ENCODE measurements around the gene MCOLN2.
A peak's percentile ranks its signal among the peaks of the same experiment; 100 is the strongest.

The MCOLN2 gene

DNA sequence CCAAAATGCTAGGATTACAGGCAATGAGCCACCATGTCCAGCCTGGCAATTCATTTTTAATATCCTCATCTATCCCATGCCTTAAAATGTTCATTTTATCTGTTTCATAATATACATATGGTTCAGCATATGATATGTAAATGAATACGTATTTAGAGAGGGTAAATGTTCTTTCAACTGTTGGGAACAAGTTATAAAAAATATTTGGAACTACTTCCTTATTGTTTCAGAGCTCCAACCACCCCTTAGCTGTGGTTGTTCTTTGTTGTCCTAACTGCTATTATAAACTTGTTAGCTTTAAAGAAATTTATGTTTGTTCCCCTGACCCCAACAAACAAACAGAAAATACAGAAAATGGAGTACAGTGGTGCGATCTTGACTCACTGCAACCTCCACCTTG, 14.5 kb downstream of the MCOLN2 start:
- DNase-seq: no peak

DNA sequence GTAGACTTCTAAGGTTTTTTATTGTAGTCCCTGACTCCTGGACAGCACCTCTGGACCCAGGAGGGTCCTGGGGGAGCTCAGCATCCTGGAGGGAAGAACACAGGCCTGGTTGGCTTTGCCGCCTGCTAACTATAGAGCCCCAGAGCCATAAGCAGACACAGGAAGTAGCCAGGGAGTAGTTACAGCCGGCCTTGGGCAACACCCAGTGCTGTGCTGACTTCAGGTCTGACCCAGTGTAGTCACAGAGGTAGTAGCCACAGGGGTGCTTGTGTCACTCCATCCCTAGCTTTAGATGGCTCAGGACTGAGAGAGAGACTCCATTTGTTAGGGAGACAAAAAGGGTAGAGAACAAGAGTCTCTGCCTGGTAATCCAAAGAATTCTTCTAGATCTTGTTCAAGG, 21.9 kb downstream of the MCOLN2 start:
- no peak for DNase-seq

DNA sequence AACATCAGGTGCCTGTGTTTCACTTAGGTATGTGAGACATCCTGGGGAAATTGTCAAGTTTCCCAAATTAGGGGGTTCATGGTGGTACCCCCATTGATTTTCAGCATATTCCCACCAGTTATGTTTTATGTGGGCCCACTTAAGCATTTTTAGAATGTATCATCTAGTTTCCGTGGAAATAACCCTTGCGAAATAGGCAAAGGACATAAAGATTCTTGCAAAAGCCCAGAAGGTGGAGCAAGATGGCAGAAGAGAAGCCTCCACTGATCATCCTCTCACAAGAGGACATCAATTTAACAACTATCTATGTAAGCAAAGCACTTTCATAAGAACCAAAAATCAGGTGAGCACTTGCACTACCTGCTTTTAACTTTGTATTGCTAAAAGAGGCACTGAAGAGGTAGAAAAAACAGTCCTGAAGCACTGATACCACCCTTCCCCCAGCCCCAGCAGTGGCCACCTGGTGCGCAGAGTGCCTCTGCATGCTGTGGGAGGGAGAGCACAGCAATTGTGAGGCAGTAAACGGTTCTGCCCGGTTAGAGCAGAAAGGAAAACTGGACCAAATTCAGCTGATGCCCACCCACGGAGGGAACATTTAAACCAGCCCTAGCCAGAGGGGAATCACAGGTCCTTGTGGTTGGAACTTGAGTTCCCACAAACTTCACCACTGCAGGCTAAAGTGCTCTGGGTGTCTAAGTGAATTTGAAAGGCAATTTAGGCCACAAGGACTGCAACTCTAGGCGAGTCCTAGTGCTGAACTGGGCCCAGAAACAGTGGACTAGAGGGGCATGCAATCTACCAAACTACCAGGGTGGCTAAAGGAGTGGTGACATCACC, 23.2 kb downstream of the MCOLN2 start:
- DNase-seq: no peak

DNA sequence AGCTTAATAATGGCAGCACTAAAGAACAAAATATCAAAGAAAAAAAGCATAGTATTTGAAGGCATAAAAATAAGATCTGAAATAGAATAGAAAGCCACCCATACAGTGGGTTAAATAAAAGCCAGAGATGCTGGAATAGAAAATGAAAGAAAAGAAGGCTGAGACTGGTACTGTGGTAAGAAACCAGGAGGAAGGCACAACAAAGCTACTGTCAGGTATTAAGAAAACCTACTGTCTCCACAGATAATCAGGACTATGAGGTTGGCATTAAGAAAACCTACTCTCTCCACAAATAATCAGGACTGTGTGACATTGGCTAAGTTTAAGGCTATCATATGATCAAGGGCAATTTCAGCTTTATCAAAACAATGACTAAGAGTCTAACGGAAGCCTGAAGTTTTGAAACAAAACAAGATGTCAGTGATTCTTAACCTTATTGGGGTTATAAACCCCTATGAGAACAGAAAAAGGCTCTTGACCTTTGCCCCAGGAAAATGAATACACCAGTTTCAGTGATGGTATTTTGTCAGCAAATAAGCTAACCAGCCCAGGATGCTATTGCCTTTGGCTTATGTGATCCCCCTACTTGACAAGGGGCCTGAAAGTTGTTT, 24.4 kb downstream of the MCOLN2 start:
- no peak for DNase-seq

DNA sequence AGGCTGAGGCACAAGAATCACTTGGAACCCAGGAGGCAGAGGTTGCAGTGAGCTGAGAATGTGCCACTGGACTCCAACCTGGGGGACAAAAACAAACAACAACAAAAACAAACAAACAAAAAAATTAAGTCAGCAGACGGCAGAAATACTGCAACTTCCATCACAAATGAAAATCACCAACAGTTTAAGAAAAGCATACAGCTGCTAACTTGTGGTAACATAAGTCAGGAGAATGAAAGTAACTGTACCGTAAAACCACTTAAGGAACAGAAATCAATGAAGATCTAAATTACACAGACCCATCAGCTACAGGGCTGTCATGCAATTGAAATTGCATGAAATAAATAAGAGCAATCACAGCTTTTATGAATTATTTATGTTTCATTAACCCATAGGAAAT, 25.0 kb downstream of the MCOLN2 start:
- no peak for DNase-seq

DNA sequence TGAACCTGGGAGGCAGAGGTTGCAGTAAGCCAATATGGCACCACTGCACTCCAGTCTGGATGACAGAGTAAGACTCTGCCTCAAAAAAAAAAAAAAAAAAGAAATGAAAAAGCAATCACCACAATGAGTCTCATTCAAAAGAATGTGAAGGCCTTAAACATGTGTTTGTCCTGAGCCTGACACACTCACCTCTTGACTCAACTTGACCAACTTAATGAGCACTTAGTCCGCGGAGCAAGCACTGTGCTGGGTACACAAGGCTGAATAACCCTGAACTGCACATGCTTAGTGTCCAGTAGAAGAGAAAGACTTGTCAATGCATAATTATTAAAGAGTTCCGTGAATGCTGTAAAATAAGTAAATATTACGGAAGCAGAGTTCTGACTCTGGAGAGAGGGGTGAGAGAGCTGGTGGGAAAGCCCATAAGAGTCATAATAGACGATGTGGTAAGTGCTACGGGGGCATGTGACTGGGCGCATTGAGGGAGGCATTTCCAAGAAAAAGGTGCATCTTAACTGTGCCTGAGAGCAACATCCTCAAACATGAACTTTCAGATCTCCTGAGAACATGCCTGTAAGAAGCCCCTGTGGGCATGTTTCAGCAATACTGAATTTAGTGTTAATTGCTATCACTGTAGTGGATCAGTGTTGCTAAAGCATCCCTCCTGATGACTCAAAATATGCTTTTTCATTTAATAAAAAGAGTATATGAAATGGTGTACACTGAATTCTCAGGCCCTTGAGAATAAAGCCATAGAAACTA, 27.2 kb downstream of the MCOLN2 start:
- DNase-seq: no peak

DNA sequence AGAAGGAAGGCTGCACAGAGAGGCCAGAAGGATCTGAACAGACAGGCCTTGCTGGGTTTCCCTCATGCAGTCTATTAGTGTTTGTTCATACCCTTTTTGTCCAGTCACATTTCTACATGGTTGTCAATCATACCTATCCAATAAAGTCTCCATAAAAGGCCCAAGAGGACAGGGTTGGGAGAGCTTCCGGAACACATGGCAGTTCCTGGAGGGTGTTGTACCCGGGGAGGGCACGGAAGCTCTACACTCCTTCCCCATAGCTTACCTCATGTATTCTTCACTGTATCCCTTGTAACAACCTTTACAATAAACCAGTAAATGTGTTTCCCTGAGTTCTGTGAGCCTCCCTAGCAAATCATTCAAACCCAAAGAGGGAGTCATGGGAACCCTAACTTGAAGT, 28.0 kb downstream of the MCOLN2 start:
- no peak for DNase-seq

DNA sequence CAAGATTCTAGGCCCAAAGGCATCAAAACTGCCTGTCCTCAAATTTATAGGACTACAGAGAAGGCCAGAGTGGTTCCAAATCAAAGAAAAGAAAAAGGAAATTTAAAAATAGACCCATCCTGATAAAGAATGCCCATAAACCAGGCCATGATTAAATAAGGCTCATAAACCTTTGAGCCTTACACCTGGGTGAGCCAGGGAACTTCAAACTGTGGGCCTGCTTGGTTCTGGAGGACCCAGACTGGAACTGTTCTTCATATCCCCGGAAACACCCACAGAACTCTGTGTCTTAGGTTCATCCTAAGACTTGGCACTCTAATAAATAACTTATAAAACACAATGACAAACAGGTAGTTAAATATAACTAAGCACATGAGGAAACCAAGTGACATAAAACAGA, 28.8 kb downstream of the MCOLN2 start:
- no peak for DNase-seq

DNA sequence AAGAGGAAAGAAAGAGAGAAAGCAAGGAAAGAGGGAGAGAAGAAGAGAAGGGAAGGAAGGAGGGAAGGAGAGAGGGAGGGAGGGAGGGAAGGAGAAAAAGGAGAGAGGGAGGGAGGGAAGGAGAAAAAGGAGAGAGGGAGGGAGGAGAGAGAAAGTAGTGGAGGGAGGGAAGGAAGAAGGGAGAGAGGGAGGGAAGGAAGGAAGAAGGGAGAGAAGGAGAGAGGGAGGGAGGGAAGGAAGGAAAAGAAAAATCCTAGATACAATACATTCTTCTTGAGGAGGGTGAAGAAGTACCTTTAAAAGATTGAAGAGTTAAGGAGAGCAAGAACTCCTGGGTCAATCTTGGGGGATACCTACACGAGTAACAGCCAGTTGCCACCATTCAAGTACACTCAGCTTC, 29.2 kb downstream of the MCOLN2 start:
- DNase-seq: no peak

DNA sequence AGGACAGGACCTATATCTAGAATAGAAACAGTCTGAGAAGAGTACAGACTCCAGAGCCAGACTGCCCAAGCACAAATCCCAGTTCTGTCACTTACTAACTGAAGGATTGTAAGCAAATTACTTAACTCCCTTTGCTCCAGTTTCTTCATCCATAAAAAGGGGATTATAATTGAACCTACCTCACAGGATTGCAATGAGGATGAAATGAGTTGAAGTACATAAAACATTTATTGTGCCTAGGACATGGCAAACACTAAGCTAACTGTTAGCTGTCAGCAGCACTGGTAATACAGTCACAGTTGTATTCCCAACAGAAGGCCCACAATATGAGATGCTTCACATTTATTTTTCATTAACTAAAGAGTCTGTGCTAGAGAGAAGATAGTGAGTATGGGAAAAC, 33.9 kb downstream of the MCOLN2 start:
- no peak for DNase-seq

DNA sequence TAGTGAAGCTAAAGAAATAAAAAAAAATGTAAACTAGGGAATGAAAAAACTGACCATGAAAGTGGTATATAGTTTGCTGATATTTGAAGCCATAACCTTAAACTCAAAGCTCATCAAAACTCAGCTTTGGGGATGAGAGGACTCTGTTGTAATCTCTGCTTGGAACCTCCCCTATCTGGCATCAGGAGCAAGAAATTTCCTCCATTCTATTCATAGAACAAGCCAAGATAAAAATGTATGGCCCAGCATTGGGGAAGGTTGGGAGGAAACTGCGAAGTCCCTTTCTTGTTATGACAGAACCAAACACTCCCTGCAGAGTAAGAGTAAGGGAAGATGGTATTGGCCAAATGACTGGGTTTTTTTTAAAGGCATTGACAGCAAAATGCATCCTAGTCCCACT, 35.6 kb downstream of the MCOLN2 start:
- DNase-seq: no peak

DNA sequence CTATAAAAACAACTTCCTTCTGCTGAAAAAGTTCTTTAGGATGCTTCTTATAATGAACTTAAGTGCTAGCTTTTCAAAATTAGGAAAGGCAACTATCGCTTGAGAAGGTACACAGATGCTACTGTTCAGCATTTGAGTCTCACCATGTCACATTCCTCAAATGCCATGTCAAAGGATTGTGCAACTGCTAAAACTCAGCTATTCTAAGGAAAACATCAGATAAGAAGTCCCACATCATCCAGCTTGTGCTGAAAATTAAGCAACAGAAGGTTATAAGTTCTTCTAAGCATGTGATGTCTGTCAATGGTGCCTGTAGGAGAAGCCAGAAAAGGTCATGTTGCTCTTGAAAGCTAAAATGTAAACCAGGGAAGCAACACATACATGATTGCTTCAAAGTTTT, 36.5 kb downstream of the MCOLN2 start:
- DNase-seq: no peak

DNA sequence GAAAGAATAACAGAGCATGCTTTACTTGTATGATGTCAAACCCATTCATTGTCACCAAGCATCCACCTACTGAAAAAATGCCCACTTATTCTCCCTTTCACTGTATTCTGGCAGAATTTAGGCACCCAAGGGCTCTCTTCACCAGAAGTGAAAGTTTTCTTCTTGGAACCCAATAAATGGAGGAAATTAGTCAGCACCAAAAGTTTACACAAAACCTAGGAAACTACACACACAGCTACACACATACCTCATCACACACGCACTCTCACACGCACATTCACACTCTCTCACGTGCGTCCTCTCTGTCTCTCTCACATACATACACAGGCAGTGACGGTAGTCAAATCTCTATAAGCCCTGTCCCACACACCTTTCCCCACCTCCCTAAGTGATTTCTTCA, 37.6 kb downstream of the MCOLN2 start:
- peak; percentile 31 for DNase-seq

DNA sequence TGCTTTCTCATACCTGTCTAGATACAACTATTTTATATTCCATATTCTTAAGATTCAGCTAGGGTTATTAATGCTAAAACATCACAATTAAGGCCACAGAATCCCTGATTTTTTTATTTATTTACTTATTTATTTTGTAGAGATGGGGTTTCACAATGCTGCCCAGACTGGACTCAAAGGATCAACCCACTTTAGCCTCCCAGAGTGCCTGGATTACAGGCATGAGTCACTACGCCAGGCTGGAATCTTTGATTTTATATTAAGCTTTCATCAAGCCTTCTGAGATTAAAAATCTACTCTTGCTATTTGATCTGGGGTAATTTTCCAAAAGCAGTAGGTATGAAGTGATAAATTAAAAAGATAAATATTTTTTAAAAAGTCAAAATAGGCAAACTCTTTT, 38.9 kb downstream of the MCOLN2 start:
- DNase-seq: no peak

DNA sequence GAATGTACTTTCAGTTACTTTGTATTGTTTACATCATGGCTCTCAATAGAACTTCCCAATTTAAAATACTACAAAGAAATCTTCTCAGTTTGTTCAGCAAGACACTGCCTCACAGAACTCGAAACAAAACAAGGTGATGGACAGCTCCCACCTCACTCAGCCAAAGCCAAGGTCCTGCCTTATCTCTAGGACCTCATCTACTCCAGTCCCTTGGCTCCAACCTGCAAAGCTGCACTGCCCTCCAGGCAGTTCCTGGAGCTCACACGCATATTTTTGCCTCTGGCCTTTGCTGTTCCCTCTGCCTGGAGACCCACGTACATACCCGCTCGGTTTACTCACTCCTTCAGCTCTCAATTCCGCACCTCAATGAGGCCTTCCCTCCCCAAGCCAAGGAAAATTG, 40.3 kb downstream of the MCOLN2 start:
- DNase-seq: no peak

DNA sequence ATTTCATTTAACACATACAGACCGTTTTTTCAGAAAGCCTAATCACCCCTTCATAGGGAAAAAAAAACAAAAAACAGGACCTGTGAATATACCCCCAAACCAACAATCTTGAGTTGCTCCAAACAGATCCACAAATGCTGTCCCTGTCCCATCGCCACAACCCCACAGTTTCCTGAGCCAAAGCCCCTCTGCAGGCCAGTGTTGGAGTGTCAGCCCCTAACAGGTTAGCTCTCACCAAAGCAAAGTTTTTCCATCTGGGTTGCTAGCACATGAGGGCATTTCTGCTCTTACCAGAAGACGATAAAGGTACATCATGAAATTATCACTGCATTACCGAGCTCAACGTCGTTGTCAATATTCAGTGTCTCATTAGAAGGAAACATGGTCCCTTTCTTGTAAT, 40.8 kb downstream of the MCOLN2 start:
- DNase-seq: no peak

DNA sequence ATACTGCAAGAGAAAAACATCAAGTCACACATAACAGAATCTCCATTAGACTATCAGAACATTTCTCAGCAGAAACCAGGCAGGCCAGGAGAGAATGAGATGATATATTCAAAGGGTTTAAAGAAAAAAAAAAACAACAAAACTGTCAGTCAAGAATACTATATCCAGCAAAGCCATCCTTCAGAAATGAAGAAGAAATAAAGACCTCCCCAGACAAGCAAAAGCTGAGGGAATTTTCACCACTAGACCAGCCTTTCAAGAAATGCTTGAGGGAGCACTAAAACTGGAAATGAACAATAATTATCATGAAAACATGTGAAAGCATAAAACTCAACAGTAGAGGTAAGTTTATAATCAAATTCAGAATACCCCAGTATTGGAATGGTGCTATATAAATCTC, 47.2 kb downstream of the MCOLN2 start:
- no peak for DNase-seq

DNA sequence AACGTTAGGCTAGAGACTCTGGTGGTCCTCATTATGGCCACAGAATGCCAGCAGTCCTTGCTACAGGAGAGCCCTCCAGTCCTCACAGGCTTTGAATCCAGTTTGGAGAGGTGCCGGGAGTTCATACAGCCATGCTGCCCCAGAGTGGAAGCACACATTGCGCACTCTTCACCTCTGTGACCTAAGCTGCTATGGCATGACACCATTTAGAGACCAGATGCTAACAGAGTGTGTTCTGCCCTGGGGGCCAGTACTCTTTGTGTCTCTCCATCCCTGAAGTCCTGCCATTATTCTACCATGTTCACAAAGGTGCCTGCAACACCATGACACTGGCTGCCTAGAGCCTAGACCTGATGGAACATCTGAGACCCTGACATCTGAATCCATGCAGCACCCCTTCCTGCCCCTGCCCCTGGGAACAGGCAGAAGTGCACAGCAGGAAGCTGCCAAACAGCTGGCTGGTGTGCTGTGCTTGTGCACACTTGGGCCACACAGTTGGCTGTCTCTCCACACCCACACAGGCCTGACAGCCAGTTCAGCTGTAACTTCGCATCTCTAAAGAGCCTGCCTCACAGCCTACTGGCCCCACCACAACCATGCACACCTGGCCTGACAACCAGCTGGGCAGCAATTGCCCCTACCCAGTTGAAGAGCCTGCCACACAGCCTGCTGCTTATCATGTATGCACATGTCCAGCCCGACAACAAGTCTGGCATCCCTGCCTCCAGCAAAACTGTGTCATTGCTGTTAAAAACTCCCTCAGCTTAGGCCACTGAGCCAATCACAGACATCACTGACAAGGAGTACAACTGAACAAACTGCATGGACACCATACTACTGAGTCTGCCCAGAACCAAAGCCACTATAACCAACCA, 49.1 kb downstream of the MCOLN2 start:
- no peak for DNase-seq

DNA sequence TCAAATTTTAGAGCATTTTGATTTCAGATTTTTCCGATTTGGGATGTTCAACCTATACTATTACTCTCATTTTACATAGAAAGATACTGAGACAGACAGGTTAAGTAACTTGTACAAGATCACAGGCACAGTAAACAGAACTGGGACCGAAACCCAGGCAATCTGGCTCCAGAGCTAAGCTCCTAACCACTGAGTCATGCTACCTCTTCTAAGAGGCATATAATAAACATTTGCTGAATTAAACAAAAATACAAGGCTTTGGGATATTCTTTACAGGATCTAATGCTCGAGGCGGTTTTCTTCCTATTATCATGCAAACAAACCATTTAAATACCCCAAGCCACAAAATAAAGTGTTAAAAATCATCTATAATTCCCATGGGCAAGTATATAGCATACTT, 50.3 kb downstream of the MCOLN2 start:
- DNase-seq: no peak

DNA sequence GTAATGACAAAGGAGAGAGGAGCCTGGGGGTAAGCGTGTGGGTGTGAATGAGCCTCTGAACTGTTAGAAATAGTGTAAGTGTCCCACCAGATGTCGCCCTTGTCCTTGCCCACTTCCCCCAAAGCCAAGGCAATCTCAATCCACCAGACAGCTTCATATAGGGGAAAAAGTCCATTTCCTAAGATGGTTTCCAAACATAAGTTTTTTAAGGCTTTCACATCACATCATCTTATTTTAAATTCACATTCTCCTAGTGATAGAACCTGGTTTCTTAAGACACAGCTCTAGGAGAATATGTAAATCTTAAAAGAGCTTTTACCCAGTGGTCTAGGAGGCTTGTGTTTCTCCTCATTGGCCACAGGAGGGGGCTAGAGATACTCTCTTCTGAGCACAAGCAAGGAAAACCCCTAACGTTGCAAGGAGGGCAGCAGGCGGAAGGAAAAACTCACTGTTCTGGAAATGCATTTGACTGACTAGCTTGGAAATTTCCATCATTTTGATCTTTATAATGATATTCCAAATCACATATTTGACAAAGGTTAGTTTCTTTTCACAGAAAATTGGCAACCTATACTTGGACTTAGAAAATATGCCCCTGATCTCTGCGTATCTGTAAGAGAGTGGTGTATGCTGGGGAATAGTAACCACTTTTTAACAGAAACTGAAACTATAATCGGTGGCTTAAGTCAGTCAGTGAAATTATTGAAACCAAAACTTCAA, 52.0 kb downstream of the MCOLN2 start:
- DNase-seq: peak; percentile 44

DNA sequence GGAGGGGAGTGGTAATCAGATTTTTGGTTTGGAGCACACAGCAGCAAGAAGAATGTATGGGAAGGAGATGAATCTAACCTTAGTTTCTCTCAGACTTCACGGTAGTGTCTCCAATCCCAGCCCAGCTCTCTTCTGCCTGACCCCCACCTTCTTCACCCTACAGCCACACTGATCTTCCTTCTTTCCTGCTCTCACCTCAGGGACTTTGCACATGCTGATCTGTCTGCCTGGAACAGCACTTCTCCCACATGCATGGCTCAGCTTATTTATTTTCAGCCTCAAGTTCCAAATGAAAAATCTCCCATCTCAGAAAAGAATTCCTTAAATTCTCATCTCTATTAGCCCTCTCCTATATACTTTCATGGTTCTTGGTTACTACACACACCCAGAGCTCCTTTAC, 55.1 kb downstream of the MCOLN2 start:
- no peak for DNase-seq

DNA sequence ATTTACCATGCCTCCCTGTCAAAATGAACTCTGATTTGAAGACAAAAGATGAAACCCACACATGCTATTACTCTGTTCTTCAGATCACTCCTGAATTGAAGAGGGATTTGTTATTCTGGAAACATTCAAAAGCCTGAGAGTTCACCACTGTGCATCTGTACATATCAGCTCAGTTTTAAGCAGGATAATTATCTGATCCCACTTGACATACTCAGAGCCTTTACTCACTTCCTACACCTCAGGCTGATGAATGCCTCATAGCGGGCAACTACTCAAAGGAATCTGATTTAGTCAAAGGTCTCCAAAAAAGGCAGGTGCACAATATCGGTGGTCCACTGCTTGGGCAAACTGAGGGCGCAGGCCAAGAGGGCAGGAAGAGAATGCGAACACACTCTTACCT, 56.4 kb downstream of the MCOLN2 start:
- no peak for DNase-seq

Data from stimulated activated CD4-positive, alpha-beta T cell treated with anti-CD3 and anti-CD28 coated beads, Interleukin-4, amount 100 ng/mL, for 1 hour (primary cell).